Prostate gland (tissue), 2 donors: ENCODE data around the gene CRIM1.

ENCODE experiments used
- POLR2A ChIP-seq: fragments of 450-650 bp; IDR thresholded peaks from one replicate; pipeline ENCODE4 v1.6.1; 2016; ENCODE audit warnings: antibody characterized with exemption, mild to moderate bottlenecking
- POLR2AphosphoS5 ChIP-seq: sonication (generic); formaldehyde crosslinking; IDR thresholded peaks from one replicate; pipeline ENCODE4 v1.6.1; 2017; ENCODE audit warnings: antibody characterized with exemption
- TF ChIP-seq, protein P1 (sequence below), 4 experiments: fragments of 200-600 bp in 2 of 4; fragments of 450-650 bp in 2 of 4; sonication (generic) in 2 of 4; IDR thresholded peaks; 1 replicate in 3 of 4; 2 replicates in 1 of 4; pipeline ENCODE4 v1.5.1; 2016 to 2019; ENCODE audit warnings: antibody characterized with exemption in 4 of 4, mild to moderate bottlenecking in 2 of 4, moderate library complexity in 2 of 4

DNA sequence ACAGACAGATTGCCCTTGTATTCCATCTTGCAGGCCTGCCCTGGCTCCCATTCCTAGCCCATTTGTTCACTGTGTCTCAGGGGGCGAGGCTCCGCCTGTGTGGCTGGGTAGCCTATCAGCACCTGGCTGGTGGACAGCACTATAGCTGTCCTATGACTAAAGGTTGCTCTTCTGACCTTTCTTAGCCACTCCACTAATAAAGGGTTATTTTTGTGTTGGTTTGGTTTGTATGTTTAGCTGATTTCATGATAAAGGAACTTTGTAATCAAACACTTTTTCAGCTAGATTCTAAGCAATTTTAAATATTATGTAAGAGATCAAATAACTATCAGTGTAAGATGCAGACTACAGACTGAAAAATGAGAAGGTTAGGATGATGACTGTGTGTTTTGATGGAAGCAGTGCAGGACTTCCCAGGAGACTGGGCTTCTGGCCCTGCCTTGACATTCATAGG is 72.2 kb downstream of the CRIM1 start:
- TF ChIP-seq, protein P1, sequence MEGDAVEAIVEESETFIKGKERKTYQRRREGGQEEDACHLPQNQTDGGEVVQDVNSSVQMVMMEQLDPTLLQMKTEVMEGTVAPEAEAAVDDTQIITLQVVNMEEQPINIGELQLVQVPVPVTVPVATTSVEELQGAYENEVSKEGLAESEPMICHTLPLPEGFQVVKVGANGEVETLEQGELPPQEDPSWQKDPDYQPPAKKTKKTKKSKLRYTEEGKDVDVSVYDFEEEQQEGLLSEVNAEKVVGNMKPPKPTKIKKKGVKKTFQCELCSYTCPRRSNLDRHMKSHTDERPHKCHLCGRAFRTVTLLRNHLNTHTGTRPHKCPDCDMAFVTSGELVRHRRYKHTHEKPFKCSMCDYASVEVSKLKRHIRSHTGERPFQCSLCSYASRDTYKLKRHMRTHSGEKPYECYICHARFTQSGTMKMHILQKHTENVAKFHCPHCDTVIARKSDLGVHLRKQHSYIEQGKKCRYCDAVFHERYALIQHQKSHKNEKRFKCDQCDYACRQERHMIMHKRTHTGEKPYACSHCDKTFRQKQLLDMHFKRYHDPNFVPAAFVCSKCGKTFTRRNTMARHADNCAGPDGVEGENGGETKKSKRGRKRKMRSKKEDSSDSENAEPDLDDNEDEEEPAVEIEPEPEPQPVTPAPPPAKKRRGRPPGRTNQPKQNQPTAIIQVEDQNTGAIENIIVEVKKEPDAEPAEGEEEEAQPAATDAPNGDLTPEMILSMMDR (IDR thresholded peaks at IDR 0.05) = no peak
- TF ChIP-seq POLR2A (no peak), POLR2AphosphoS5 (no peak)
